Stimulated activated CD8-positive, alpha-beta memory T cell treated with anti-CD3 and anti-CD28 coated beads, Interleukin-15, amount 100 ng/mL, for 48 hours (primary cell): ENCODE results near the gene GRID2.

Experiments used
- DNase-seq, 2 donors: peaks; one replicate each; pipeline ENCODE4 v3.0.0-alpha.2; 2020; ENCODE audit warnings: low read depth in 2 of 2

Gene GRID2

GRCh38 chr4:92524131-92524530, 220.4 kb downstream of the GRID2 start:
- DNase-seq: no peak

DNA sequence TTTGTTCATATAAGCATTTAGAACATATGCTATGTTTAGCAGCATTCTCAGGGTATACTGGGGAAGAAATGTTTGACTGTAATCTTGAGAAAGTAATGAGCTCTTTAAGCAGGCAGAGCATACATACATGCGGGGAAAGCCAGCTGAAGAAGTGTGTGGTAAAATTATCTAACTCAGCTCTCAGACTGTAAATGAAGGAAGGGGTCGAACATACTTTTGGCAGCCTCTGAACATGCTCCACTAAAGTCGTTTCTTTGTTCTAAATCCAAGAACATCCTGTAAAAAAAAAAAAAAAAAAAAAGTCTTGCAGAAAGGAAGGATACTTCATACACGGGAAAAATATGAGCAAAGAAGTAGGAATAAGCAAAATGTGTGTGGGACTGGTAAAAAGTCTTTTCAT, 224.8 kb downstream of the GRID2 start:
- no peak for DNase-seq

DNA sequence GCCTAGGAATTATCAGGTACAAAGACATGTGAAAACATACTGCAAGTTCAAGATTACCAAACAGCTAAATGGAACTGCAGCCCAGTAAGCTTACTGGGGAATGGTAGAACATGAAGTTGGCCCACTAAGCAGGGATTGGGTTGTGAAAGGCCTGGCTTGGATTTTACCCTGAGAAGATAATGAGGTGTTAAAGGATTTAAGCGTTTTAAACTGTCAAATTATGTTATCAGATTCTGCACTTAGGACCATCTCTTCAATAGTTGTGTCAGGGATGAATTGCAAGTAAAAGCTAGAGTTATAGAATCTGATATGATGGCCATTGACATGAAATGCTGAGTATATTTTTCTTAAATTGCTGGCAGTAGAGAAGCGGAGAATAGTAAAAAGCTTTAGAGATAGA, 225.7 kb downstream of the GRID2 start:
- no peak for DNase-seq

GRCh38 chr4:92535599-92535998, 231.8 kb downstream of the GRID2 start:
- no peak for DNase-seq

DNA sequence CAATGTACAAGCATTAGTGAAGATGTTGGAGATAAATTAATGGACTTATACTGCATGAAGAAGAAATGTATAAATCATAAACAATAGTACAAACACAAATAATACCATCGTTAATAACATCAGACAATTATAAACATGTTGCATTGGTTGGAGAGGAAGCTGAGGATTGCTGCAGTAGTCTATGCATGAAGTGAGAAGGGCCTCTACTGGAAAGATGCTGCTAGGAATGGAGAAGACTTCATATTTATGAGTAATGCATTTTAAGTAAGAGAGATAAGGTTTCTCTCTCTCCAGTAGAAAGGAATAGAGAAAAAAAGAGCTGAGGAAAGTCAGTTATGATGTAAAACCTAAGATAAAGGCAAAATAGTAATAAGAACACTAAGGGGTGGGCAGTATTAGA, 247.8 kb downstream of the GRID2 start:
- DNase-seq: no peak

DNA sequence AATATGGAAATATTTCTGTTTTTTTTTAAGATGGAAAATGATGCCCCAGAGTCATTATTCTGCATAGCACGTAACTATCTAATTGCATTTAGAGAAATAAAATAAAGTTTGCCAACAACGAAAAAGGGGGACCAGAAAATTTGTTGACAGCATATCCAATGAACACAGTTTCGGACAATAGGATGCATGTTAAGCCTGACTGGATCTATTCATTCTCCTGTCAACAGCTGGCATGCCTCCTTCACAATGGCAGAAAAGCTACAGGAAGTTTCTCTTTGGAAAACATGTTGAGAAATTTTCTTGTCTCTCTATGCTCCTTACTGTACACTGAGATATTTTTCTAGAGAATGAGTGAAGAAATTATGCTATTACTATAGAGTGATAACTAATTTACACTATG, 262.5 kb downstream of the GRID2 start:
- no peak for DNase-seq

GRCh38 chr4:92580816-92581215, 277.1 kb downstream of the GRID2 start:
- no peak for DNase-seq

DNA sequence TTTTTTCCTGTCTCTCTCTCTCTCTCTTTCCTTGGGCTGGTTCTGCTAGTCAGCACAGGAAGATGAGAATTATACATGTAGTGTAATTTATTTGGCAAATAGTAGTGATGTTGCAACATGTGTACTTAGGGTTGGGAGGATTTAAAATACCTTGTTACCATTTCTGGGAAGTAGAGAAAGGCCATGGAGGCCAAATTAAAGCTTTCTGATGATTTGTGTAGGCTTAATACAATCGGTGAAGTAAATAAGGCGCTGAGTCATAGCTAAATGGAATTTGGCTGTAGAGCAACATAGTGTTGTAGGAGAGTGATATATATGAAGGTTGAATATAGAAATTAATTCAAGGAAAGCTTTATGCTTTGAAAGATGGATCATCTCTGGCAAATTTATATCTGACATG, 295.3 kb downstream of the GRID2 start:
- no peak for DNase-seq

DNA sequence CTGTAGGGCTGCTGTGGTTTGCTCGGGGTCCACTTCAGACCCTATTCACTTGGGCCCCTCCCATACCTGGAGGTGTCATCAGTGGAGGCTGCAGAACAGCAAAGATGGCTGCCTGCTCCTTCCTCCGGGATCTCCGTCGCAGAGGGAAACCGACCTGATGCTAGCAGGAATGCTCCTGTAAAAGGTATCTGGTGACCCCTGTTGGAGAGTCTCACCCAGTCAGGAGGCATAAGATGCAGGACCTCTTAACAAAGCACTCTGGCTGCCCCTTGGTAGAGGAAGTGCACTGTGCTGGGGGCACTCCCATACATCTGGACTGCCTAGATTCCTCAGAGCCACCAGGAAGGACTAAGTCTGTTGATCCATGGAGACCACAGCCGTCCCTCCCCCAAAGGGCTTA, 296.9 kb downstream of the GRID2 start:
- DNase-seq: no peak

GRCh38 chr4:92606227-92606626, 302.5 kb downstream of the GRID2 start:
- DNase-seq: no peak

GRCh38 chr4:92615049-92615448, 311.3 kb downstream of the GRID2 start:
- no peak for DNase-seq

DNA sequence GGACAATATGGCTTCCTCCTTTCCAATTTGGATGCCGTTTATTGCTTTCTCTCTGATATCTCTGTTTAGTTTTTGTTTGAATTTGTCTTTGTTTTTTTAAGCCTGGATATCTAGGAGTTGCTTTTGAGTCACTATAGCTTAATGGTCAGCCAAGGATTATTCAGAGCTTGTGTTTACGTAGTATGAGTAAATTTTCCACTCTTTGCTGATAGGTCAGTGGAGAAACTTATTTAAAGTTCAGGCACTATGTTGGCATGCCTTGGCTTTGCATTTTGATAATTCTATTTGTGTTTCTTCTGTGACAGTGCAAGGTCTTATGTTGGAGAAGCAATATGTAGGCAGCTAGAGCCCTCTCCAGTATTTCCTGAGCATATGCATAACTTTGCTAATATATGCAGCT, 315.2 kb downstream of the GRID2 start:
- DNase-seq: no peak

DNA sequence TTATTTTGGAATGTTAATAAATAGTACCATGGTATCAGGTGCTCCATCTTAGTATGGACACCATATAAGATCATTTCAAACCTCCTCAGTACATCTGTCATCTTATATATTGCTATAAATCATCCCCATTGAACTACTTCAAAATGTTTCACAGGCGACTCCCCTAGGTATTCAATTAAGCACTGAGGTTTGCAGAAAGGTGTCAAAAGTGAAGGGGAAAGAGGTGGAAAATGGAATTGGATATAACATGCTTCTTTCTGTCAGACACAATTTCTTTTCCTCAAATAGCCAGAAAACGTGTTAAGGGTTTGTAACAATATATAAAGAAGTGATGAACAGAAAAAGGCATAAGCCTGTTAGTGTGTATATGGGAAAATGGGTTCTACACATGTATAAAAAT, 325.5 kb downstream of the GRID2 start:
- DNase-seq: no peak

GRCh38 chr4:92634882-92635281, 331.1 kb downstream of the GRID2 start:
- no peak for DNase-seq

GRCh38 chr4:92636038-92636806, 332.5 kb downstream of the GRID2 start:
- no peak for DNase-seq

DNA sequence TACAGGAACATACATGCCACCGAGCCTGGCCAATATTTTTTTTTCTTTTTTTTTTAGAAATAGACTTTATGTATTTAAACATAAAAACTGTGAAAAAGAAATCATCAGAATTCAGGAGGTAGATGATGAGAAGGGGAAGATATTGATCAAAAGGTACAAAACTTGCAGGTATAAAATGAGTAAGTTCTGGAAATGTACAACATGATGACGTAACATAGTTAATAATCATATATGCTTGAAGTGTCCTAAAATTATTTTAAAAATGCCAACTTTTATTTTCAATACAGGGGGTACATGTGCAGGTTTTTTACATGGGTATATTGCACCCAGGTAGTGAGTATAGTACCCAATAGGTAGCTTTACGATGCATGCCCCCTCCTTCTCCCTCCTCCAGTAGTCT, 337.6 kb downstream of the GRID2 start:
- DNase-seq: no peak

DNA sequence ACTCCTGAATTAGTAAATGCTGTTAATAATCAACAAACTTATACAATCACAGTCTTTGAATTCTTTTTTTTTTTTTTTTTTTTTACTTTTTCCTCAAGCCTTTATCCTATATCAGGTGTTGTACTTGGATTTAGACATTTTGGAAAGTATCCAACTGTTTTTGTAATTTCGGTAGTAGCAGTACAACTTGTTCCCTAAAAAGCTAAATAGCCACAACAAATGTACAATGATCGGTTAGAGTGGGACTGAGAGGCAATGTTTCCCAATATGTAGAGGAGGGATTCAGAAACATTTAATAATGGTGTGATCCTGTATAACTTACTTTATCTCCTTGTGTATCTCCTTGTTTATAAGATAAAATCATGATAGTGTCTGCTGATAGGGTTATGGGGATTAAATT, 343.1 kb downstream of the GRID2 start:
- no peak for DNase-seq

- no peak for DNase-seq
These were observed 347.8 kb downstream of the GRID2 start for GRCh38 chr4:92651536-92651935.

DNA sequence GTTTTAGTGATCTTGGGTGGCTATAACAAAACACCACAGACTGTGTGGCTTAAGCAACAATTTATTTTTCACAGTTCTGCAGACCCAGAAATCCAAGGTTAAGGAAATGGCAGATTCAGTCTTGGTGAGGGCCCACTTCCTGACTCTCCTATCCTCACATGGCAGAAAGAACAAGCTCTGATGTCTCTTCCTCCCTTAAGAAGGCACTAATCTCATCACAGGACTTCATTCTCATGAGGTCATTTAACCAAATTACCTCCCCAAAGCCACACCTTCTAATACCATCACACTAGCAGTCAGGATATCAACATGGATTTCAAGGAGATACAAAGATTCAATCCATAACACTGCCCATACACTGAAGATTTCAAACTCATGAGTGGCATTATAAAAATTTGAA, 350.3 kb downstream of the GRID2 start:
- DNase-seq: no peak

GRCh38 chr4:92657695-92658094, 353.9 kb downstream of the GRID2 start:
- DNase-seq: no peak

DNA sequence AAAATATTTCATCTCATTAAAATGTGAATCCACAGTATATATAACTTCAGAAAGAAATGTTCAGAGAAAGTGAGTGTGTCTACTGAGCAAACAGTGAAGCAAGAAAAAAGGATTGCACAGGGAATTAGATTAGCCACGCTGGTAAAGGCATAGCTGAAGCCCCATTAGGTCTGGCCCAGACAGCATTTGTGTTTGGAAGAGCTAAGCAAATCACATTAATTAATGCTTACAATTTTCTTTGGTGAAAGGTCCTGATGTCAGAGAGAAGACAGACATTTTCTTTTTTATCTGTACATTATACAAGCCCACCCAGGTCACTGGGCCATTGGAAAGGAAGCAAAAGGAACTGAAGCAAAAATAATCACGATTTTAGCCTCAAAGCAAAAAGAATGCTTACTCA, 354.6 kb downstream of the GRID2 start:
- DNase-seq: no peak

DNA sequence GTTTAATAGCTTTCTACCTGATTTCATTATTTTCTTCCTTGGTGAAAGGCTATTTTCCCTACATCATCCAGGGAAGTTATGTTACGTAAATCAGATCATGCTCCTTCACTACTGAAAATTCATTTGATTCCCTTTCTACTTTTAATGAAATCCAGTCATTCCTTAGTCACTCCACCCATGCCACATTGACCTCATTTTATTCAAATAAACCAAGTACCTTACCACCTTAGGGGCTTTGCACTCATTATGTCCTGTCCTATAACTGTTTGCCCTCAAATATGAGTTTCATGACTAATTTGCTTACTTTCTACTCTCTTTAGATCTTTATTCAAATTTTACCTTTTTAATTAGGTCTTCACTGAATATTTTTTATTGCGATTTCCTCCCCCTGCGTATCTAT, 374.0 kb downstream of the GRID2 start:
- no peak for DNase-seq

GRCh38 chr4:92678292-92678691, 374.5 kb downstream of the GRID2 start:
- DNase-seq: no peak

DNA sequence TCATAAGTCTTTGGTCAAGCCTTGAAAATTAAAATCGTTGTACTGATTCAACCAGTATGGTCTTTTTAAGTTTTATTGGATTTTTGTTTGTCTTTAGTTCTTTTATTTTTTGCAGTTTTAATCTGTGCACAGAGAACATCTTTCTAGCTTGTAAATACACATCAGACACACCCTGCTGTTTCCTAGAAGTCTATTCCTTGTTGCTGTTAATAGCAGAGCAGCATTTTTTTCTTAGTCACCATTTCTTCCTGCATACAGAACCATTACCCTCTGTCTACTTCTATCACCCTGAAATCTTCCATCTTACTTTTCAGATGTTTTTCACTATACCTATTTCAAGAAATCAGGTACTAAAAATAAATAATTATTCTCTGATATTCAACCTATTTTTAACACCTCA, 375.4 kb downstream of the GRID2 start:
- no peak for DNase-seq
